Large intestine (tissue), 3 donors: ENCODE measurements around the gene SHFL. TPM values are rescaled to one million over a fixed set of nuclear protein-coding genes. Genes with fewer than 3 reads are reported as not detected.

Experiments used
- DNase-seq, 2 donors: peaks; one replicate each; pipeline versions ENCODE4 v3.0.0 to v3.0.0-alpha.2; 2013
- H3K27ac ChIP-seq: one replicate; pipeline ENCODE4 v1.5.1; 2013; ENCODE audit warnings: low read length
- H3K27me3 ChIP-seq: 2 replicates; pipeline ENCODE4 v1.6.1; 2013; ENCODE audit warnings: low read length; ENCODE audit not compliant: control insufficient read depth, insufficient read depth
- H3K36me3 ChIP-seq: 2 replicates; pipeline ENCODE4 v1.6.1; 2013; ENCODE audit warnings: low read length; ENCODE audit not compliant: control insufficient read depth, insufficient read depth
- H3K4me1 ChIP-seq: one replicate; pipeline ENCODE4 v1.6.1; 2013; ENCODE audit warnings: low read length; ENCODE audit not compliant: control insufficient read depth, insufficient read depth
- H3K4me3 ChIP-seq: one replicate; pipeline ENCODE4 v1.5.1; 2013; ENCODE audit warnings: low read length
- H3K9me3 ChIP-seq: one replicate; pipeline ENCODE4 v1.6.1; 2013; ENCODE audit warnings: mild to moderate bottlenecking, low read depth, low read length, moderate library complexity; ENCODE audit not compliant: control insufficient read depth
- WGBS: methylation state at CpG from one replicate; pipeline ENCODE4 v1.1.5; 2013; ENCODE audit warnings: low lambda C conversion rate; ENCODE audit not compliant: insufficient coverage; 5-methylcytosine and 5-hydroxymethylcytosine counted together
- polyA plus RNA-seq: library from polyadenylated mRNA; unstranded; fragments of 120-200 nt; gene quantifications from one replicate; pipeline ENCODE4 v1.2.1, GENCODE V29; 2013

SHFL gene
- polyA plus RNA-seq, 1 donor = 44.5 TPM

DNA sequence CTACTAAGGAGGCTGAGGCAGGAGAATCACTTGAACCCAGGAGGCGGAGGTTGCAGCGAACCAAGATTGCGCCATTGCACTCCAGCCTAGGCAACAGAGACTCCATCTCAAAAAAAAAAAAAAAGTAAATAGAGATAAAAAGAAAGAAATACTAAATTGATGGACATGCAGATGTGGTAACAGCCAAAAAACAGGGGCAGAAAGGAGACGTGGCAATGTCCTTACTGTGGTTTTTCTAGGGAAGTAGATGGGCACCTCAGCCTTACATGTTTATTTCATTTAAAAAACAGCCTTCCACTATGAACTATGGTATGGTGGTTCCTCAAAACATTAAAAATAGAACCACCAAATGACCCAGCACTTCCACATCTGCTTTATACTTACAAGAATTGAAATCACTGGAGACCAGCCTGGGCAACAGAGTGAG is 40.1 kb downstream of the SHFL start:
- DNase-seq = no peak
- Histone ChIP-seq H3K4me3 (no peak overlapping the region), H3K9me3 (no peaks in the 10 kb centered on the region), H3K4me1 (no peaks in the 10 kb centered on the region), H3K27me3 (no peaks in the 10 kb centered on the region), H3K36me3 (peaks cover 3% of the 10 kb centered on the region), H3K27ac (no peak overlapping the region)
- WGBS = 100% methylated on average over 1 of the region's 4 CpGs

DNA sequence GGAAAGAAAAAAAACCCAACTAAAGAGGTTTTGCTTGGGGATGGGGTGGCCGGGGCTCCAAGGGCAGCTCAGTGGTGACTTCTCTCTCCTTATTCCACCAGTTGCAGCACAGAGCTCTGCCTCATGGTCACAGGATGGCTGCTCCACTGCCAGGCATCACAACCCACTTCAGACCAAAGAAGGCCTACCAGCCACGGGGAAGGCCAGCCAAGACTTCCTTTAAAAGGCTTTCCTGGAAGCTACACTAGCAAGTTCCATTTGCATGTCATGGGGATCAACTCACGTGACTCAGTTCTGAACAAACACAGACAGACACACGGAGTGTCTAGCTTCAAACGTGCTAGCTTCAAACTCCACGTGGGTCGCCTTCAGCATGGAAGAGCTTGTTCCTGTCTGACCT is 46.8 kb downstream of the SHFL start:
- H3K4me3 ChIP-seq = no peak overlapping the region

DNA sequence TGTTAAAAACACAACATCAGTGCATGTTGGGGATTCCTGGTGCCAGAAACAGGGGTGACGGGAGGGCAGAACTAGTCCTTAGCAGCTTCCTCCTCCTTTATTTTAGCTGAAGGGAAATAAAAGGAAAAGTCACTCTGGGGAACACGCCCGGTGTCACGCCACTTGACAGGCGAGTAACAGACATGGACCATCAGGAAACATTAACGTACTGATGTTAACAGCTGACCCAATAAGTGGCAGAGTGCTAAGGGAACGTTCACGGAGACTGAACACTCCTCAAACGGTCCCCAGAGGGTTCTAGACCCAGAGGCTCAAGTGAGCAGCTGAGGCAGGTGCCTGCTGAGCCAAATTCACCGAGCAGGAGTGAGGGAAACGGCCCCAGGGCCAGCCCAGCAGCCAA is 47.5 kb downstream of the SHFL start:
- H3K9me3 ChIP-seq = no peaks in the 10 kb centered on the region
- H3K27ac ChIP-seq = no peak overlapping the region
- no CpG with 5 or more reads among the region's 11 CpGs for WGBS
- no peaks in the 10 kb centered on the region for H3K27me3 ChIP-seq
- H3K36me3 ChIP-seq = peaks cover 56% of the 10 kb centered on the region
- H3K4me1 ChIP-seq = no peaks in the 10 kb centered on the region
- DNase-seq = no peak
- no peak overlapping the region for H3K4me3 ChIP-seq

More for the DNA sequence above, 46.8 kb downstream of the SHFL start:
- Histone ChIP-seq H3K9me3 (no peaks in the 10 kb centered on the region), H3K4me1 (no peaks in the 10 kb centered on the region), H3K27ac (no peak overlapping the region), H3K36me3 (peaks cover 49% of the 10 kb centered on the region), H3K27me3 (no peaks in the 10 kb centered on the region)
- WGBS = no CpG with 5 or more reads among the region's 7 CpGs
- DNase-seq = no peak

DNA sequence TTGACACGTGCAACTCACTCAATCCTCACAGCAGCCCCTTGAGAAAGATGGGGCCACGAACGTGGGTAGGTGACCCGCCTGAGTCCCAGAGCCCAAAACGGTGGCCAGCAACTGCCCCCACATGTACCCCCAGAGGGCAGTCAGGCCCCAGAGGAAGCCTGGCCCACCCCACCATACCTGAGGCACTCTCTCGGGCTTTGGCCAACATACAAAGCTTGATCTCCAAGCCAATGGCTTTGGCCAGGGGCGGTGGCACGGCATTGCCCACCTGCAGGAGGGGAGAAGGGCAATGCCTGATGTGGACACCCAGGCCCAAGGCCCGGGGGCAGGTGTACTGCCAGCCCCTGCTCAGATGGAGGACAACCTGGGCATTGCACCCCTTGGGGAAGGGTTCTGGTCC is 47.9 kb downstream of the SHFL start:
- H3K27me3 ChIP-seq = no peaks in the 10 kb centered on the region
- no peak overlapping the region for H3K4me3 ChIP-seq
- WGBS = no CpG with 5 or more reads among the region's 9 CpGs
- no peaks in the 10 kb centered on the region for H3K9me3 ChIP-seq
- peaks cover 61% of the 10 kb centered on the region for H3K36me3 ChIP-seq
- no peak overlapping the region for H3K27ac ChIP-seq
- DNase-seq = no peak
- H3K4me1 ChIP-seq = no peaks in the 10 kb centered on the region

DNA sequence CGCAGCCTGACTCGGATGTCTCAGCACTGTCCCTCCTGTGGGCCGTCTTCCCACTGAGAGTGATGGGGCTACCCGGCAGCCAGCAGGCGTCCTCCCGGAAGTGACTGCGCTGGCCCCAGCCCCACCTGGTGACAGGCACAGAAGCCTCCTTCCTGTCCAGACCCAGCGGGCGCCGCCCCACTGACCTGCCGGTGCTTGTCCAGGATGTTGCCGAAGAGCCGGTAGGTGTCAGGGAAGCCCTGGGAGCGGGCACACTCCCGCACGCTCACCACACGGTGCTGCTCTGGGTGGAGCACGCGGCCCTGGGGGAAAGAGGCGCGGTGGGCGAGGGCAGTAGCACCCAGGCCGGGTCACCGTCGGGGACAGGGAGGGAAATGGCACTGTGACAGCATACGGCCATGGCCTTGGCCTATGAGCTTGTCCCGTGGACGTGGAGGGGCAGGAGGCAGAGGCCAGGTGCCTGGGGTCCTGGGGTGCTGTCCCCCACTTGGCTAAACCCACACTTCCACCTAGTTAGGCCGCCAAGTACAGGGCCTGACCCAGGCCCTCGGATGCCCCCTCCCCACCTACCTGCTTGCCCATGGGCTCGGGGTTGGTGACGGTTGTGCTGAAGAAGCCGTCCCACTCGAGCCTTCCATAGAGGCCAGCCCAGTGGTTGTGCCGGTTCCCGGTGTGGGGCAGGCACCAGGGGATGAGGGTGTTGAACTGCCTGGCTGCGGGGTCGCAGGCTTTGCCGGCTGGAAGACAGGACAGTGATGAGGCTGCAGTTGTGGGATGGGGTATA is 49.6 kb downstream of the SHFL start:
- H3K4me3 ChIP-seq = no peak overlapping the region
- no CpG with 5 or more reads among the region's 39 CpGs for WGBS
- peaks cover 74% of the 10 kb centered on the region for H3K36me3 ChIP-seq
- no peaks in the 10 kb centered on the region for H3K9me3 ChIP-seq
- no peak for DNase-seq
- no peaks in the 10 kb centered on the region for H3K4me1 ChIP-seq
- no peaks in the 10 kb centered on the region for H3K27me3 ChIP-seq
- no peak overlapping the region for H3K27ac ChIP-seq

DNA sequence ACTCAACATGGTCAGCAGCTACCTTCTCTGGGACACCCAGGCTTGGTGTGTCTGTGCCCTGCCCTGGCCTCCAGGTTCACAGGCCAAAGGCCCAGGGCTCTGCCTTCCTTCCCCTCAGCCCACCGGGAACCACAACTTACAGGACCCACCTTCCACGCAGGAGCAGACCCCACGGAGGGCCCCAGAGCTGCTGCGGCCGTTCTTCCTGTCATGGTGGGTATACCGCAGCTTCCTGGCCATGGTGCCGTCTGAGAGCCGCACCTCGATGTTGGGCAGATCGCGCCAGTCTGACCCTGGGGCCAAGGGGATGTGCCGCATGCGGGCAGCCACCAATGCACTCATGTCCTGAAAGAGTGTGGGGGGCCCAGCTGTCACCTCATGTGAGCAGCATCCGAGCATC is 50.8 kb downstream of the SHFL start:
- H3K27ac ChIP-seq = no peak overlapping the region
- no peaks in the 10 kb centered on the region for H3K4me1 ChIP-seq
- DNase-seq = no peak
- no CpG with 5 or more reads among the region's 14 CpGs for WGBS
- H3K27me3 ChIP-seq = no peaks in the 10 kb centered on the region
- peaks cover 81% of the 10 kb centered on the region for H3K36me3 ChIP-seq
- H3K9me3 ChIP-seq = no peaks in the 10 kb centered on the region
- no peak overlapping the region for H3K4me3 ChIP-seq

DNA sequence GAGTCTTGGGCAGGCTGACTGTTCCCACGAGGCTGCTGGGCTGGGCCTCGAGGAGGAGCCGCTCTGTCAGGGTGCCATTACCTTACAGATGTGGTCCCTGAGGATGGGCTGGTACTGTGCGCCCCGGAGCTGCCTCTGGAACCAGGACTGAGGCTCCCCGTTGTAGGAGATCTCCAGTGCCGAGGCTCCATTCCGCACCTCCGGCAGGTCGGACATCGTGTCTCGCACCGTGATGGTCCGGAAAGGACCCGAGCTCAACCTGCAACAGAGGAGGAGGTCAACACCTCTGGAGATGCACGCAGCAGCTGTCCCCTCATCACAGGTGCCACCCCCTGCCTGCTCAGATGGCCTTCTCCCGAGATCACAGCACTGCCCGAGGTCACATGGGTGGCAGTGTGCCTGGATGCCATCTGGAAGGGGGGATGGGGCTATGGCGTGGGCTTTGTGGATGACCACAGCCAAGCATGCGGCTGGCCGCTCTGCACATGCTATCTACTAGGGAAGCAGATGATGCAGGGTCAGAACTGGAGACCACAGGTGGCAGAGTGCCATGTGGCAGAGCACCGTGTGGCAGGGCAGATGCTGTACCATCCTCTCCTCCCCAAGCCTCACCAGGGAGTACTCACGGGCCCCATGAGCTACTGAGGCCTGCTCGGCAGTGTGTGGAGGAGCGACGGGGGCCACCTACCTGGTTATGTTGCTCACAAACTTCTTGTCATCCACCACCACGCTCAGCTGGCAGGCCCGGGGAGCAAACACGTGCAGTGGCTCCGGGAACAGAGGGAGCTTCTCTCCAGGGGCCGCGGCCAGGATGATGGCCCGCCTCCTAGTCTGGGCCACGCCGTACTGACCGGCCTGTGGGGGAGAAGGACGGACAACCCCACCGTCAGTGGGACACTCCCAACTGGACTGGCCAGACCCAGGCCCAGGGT is 51.9 kb downstream of the SHFL start:
- Histone ChIP-seq H3K36me3 (peaks cover 86% of the 10 kb centered on the region), H3K4me1 (no peaks in the 10 kb centered on the region), H3K27me3 (no peaks in the 10 kb centered on the region), H3K4me3 (no peak overlapping the region), H3K9me3 (no peaks in the 10 kb centered on the region), H3K27ac (no peak overlapping the region)
- DNase-seq = no peak
- WGBS = no CpG with 5 or more reads among the region's 38 CpGs

DNA sequence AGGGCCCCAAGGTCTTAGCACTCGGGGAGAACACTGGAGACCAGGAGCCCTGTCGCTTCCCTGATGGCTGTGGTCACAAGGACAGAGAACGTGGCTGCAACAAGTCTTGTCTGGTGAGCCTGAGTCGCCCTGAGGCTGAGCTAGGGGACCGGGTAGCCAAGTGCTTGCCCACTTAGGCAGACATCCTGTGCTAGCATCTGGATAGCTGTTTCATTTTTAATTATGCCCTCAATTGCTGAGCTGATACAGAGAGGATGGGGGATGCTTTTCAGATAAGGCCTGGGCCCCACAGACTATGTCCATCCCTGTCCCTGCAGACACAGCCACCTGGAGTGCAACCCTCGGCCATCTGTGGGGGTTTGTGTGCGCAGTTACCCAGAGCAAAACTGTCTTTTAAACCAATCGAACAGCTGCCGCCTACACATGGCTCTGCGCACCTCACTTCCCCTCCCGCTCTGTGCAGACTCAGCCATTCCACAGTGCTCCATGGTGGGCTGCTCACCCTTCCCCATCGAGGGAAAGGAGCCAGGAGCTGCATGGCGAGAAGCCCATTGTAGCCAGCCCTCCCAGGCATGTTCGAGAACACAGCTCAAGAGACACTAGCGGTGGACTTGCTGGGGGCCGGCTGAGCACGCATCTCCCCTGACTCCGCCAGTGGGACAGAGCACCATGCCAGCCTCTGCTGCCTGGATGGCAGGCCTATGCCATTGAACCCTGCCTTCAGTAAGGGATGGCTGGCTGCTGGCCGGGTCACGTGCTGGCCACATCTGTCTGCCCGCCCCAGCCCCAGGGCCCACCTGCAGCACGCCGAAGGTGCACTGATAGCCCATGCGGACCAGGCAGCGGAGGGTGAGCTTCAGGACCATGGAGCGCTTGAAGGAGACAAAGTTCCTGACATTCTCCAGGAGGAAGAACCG is 53.0 kb downstream of the SHFL start:
- Histone ChIP-seq H3K27me3 (no peaks in the 10 kb centered on the region), H3K9me3 (no peaks in the 10 kb centered on the region), H3K4me1 (no peaks in the 10 kb centered on the region), H3K36me3 (peaks cover 87% of the 10 kb centered on the region), H3K4me3 (no peak overlapping the region), H3K27ac (no peak overlapping the region)
- WGBS = no CpG with 5 or more reads among the region's 27 CpGs
- no peak for DNase-seq

DNA sequence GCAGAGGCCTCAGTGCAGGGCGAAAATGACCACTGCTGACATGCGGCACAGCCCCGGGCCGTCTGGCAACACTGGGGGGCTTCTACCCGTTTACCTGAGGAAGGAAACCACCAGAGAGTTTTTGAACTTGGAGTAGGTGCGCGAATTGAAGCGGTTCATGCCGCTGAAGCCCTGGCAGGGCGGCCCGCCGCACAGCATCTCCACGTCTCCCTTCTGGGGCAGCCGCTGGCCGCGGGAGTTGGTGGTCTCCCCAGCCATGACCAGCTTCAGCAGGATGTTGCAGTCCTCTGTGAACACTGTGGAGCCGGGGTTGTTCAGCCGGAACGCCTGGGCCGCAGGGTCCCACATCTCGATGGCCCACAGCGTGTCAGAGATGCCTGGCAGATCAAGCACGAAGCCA is 53.8 kb downstream of the SHFL start:
- Histone ChIP-seq H3K27ac (no peak overlapping the region), H3K36me3 (peaks cover 88% of the 10 kb centered on the region), H3K9me3 (no peaks in the 10 kb centered on the region), H3K27me3 (no peaks in the 10 kb centered on the region), H3K4me3 (no peak overlapping the region), H3K4me1 (no peaks in the 10 kb centered on the region)
- WGBS = no CpG with 5 or more reads among the region's 23 CpGs
- no peak for DNase-seq

DNA sequence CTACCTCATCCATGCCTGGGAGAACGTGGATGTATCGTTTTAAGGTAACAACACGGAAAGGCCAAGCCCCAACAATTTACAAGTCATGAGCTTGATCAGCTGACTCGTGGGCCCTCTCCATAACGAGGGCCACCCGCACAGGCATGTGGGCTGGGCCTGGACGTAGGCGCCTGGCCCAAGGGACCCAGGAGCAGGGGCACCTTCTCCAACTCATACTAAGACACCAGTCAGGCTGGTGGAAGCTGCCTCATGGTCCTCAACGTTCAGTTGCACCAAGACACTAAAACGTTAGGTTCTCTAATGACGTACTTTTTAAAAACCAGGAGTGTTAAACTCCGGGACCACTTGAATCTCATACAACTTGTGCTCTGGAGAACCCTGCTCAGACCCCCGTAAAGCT is 55.4 kb downstream of the SHFL start:
- H3K27ac ChIP-seq = no peak overlapping the region
- H3K4me3 ChIP-seq = no peak overlapping the region
- H3K36me3 ChIP-seq = peaks cover 88% of the 10 kb centered on the region
- no CpG with 5 or more reads among the region's 13 CpGs for WGBS
- no peaks in the 10 kb centered on the region for H3K27me3 ChIP-seq
- H3K4me1 ChIP-seq = no peaks in the 10 kb centered on the region
- no peak for DNase-seq
- H3K9me3 ChIP-seq = no peaks in the 10 kb centered on the region
